ENCODE results near the gene TCF7L2.
"Not testable (repeated sequence)": the region's sequence is repeated elsewhere in the genome, so short reads cannot be mapped to it uniquely, and the experiment has no call there.

TCF7L2 gene

DNA sequence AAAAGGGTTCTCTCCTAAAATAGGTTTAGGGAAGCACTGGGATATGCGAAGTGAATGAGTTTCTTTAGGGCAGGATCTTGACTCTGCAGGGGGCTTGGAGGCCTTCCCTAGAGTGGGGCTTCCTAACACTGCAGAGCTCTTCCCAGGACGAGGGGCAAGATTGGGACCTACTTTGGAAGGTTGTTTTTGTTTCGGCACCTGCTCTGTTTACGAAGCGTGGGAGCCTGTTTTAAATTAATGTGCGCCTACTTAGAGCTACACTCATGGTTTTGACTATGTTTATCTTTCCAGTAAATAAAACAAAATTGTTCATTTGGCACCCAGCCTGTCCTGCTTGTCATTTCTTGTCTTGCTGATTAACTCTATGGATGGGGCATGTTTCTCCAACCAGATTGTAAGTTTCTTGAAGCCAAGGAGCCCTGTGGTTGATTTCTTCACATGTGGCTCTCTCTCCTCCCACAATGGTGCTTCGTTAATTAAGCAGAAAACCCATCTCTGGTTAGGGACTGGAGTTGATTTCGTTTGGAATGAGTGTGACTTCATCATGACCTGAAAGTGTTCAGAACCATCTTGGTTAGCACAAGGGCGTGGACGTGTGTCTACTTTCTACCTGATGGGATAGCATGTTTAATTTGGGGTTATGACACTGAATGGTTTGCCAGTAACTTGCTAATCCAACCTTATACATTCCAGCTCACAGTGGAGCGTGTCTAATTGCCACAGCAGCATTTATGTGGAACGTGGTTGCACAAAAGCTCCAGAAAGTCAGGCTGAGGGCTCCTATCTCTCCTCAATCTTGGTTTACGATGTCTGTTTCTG, 98.1 kb downstream of the TCF7L2 start:
- DNase-seq = no peak

DNA sequence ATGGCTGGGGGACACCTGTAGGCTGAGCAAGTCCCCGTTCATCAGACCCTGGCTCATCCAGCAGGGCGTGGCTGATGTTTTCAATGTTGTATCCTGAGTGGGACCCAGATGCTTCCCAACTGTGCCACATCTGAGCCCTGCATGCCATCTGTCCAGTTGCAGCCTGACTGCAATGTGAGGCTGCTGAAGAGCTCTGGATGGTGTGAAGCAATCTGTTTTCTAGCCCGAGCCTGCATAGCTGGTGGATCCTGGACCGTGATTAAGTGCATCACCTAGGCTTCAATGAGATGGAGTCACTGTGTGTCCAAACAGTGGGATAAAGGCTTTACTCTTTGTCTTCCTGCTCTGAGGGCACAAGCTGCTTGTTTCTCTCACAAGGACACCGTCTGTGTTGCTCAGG, 99.8 kb downstream of the TCF7L2 start:
- no peak for DNase-seq

DNA sequence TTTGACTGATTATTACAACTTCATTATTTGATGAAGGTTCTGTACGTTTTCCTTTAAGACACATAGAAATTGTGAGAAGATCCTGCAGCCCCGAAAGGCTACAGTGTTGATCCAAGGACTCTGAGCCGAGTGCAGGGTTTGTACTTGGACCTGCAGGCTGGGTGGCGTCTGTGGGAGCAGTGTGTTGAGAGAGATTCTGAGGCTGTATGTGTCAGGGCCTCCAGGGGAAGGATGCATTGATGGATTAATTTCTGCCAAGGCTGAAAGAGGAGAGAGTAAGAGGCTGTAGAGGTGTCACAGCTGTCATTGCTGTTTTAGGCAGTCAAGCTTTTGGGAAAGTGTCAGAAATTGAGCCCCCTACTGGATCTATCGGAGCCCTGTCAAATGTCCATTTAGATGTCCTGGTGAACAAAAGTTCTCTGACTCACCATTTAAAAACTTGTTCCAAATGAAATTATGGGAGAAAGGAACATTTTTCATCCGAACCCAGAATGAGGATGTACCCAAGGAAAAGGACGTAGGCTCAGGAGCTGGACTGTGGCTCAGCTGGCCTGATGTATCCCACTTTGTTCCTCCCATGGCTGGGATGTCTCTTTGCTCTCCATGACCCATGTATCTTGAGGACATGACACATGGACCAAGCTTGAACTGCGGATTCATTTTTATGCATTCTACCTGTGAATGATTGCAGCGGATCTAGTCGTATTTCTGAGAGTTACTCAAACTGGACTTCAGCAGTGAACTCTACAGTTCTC, 102.2 kb downstream of the TCF7L2 start:
- no peak for DNase-seq

DNA sequence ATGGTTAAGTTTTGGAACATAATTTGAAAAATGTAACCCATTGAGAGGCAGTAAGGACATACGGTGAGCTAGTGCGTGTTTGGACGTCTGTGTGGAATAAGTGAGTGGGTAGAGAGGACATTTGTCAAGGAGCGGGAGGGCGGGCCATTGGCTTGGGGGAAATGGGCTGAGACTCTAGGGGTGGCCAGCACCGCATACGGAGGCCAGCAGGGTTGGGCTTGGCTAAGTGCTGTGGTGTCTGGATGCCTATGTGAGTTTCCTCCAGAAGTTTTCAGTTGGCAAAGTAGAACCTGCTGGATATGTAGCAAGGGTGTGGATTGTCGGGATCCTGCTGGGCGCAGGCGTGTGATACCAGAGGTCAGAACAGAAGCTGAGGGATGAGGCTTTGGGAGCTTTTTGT, 103.0 kb downstream of the TCF7L2 start:
- DNase-seq = no peak

DNA sequence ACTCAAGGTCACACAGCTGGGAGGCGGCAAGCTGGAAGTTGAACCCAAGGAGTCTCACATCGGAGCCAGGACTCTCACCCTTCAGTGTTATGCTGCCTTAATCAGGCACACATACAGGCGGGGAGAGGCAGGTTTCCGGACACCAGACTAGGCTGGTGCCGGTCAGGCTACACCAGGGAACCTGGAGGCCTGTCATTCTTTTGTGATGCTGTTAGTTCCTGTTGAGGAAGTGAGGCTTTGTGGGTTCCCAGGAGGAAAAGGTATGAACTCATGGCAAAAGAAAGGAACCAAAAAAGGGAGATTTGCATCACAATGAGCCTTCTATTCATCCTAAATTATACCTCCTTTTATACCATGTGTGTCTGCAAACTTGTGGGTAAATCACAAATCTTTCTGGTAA, 103.8 kb downstream of the TCF7L2 start:
- no peak for DNase-seq

DNA sequence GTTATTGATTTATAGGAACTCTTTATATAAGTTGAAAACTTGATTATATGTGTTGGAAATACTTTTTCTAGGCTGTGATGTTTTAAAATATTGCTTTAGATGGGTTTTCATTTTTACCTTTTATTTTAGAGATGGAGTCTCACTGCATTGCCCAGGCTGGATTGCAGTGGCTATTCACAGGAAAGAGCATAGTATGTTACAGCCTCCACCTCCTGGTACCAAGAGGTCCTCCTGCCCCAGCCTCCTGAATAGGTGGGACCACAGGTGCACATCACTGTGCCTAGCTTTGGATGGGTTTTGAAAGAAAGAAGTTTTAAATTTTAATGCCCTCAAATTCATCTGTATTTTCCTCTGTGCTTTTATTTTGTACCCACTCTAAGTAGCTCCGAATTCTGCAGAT, 105.4 kb downstream of the TCF7L2 start:
- no peak for DNase-seq

DNA sequence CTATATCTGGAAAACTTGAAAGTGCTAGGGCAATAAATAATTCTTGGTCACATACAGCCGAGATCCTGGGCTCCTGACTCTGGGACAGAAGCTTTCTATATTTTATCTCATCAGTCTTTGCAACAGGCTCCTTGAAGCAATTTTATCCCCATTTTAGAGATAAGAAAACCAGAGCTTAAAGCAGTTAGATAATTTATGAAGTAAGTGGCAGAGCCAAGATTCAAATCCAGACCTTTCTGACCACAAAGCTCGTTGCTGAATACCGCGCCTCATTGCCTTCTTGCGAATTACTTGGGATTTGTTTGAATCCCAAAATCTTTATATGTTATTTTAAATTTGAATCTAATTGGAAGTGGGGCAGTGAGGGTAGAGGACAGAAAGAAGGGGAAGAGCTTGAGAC, 106.0 kb downstream of the TCF7L2 start:
- DNase-seq = no peak

DNA sequence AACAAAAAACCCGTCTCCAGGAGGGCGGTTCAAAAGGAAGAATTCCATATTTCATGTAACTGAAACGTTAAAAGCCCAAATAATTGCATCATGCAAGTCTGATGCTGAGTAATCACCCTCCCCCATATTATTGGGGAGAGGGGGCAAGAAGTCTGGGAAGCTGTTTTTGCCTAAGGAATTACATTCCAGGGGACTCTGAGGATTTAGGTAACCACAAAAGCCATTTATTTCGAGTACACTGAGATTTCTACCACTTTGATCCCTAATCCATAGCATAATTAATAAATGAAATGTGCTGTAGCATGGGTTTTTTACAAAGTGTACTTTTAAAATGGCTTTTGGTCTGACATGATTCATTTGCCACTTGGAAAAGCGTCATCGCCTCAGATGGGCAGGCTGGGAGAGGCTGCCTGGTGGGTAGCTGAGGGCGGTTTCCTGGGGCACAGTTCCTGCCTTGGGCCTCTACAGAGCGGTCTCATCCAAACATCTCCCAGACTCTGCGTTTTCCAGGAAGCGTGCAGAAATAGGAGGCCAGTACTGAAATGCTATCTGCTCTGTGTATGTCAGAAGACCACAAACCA, 106.5 kb downstream of the TCF7L2 start:
- DNase-seq = no peak

DNA sequence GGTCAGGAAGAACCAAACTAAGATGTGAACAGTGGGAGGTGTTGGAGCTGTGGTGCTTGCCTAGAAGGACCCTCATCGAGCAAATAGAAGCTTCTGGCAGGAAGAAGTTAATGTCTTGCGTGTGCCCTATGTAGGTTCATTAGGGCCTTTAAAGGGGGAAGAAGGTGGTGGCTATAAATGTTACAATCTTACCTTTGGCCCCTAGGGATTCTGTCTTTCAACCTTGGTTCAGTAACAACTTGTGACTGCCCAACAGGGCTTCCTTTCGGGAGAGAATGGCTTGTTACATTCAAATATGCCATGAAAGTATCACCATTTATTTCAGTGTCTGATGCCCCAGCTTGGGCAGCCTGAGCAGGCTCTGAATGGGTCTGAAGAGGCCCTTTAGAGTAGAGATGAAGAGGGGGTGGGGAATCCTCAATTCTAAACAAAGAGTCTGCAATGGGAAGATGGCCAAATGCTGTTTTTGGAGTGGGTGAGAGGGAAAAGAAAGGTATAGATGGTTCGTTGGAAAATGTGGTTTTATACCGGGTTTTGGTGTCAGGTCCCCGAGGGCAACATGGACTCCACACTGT, 108.0 kb downstream of the TCF7L2 start:
- peak; percentile 66 to 71 for DNase-seq

DNA sequence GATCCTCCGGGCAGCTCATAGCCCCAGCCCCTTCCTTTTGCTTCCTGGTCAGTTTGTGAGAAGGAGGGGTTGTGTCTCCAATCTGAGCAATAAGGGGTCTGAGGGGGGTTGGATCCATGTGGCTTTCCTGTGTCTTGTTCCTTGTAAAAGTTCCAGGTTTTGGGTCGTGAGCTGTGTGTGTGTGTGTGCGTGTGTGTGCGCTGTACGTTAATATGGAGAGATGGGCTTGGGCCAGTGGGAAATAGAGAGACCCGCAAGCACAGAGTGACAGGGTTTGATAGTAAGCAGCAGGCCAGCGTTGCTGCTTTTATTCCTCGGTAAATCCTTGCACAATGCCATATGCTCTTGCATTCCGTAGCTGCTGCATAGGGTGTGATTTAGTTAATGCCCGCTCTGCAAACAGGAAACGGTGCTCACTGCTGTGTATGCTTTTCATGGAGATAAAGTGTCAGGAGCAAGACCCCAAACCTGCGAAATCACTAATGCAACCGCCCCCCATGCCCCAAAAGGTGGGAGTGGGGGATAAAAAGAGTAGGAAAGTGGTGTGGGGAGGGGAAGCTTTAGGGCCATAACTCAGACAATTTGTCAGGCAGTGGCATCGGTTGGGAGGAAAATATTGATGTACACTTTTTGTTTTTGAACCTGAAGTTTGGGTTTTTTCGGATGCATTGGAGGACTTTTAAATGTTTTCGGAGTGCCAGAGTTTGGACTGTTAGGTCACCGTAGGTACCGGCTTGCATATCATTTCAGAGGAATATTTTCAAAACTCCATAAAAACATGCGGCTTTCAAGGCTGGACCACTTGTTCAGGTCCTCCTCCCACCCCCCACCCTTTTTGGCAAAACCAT, 108.7 kb downstream of the TCF7L2 start:
- DNase-seq = no peak

DNA sequence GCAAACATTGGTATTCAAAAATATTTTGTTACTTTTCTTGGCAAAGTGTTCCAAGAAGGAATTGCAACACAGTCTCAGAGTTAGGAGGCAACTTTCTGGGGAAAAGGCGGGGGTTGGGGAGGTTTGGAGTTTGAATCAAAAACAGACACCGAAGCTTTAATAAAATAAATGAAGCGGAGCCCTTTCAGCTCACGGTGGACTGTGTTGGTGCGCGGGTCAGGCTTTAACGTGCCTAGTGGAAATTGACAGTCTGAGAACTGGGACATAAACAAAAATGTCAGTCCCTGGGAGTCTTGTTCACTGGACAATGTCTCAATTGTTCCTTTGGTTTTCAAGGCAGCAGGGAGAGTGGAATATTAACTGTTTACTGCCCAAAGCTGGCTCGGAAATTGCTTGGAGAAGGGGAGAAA, 109.3 kb downstream of the TCF7L2 start:
- DNase-seq = no peak

DNA sequence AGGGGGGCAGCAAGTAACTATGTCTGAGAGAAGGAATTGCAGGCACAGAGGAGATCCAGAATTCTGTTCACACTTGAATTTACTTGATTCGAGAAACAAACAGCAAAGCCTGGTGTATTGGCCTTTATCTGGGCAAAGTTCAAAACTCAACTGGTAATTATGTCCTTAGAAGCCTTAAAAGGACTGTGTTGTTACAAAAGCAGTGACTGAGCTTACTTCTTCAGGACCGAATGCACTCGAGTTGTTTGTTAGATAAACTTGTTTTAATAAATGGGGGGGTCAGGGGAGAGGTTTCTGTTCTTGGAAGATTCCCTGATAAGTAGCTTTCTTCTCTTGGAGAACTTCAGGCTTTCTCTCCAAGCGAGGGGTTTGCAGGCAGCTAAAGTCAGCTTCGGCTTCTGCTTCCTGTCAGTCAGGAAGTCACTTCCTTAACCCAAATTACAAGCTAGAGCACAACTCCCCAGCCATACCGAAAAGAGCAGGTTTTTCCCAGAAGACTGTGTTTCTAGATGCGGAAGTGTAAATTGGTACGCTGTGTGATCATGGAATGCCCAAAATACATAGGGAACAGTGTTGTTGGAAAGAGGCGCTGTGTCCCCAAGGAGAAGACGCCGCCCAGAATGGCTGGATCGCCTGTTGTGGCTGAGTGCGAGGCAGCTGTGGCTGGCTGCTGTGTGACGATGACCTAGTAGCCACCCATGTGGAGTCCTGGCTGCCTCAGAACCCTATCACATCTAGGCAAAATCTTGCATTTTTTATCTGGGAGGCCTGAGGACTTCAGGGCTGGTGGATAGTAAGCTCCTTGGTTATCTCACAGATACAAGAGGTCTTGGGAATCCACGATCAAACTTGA, 110.4 kb downstream of the TCF7L2 start:
- no peak for DNase-seq

DNA sequence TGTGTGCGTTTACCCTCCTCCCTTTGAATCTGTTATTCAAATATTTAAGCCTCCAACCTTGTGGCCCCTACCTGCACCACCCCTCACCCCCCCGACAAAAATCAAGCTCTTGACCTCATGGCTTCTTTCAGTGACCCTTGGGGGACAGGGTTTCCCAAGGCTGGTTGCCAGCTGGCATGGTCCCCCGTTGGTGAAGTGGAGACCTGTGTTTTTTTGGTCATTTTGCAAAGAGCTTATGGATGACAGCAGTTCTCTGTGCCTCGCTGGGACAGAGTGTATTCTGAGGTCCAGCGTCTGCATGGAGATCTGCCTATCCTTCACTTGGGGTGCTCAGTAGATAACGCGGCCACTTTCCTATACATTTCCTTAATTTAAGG, 111.0 kb downstream of the TCF7L2 start:
- no peak for DNase-seq

DNA sequence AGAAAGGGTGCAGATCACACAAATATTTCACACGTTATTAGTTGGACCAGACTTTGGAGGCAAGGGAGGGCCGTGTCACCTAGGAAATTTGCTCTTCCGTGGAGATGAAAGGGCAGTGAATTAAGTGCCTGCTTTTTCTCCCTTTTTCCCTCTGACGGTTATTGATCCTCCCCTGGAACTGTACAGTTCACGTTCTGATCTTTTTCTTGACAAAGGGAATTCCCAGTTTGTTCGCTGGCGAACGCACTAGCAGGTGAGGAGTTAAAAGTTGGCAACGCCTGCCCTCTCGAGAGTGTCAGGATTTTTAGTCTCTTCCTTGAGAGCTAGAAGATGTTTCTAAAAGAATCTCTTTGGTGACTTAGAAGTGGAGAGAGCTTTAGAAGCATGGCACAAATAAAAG, 111.5 kb downstream of the TCF7L2 start:
- no peak for DNase-seq

DNA sequence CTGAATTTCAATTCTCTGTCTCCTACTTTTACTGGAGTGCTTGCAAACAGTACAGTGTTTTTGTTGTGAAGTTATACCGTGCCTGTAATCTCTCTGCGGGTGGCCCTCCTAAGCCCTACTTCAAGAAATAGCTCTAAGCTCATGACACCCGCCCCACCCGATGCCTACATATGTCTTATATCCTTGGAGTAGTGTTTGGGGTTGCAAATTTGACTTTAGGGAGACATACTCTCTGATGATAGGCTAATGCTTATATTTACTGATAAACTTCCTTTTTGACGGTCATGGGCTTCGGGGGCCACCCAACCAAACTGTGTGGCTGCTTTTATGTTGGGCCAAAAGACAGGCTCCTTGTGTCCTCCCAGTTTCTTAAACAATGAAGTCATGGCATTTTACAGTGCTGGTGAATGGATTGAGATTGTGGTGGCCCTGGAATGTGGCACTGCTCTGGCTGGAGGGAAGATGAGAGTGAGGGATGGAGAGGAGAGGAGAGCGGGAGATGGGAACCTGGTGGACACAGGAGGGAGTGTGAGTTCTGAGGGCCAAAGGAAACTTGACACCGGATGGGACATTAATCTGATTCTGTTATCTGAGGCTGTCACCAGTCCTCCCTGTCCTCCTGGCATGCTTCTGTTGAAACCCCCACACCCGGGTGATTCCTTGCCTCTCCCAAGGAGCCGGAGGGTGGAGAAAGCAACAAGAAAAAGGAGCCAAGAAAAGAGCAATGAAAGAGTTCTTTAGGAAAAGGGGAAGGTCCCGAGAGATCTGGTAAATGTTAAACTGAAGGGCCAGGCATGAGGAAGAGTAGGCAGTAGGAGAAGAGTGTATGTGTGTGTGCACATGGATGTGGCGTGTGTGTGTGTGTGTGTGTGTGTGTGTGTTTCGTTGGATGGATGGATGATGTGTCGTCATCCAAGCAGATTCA, 113.3 kb downstream of the TCF7L2 start:
- DNase-seq = no peak

DNA sequence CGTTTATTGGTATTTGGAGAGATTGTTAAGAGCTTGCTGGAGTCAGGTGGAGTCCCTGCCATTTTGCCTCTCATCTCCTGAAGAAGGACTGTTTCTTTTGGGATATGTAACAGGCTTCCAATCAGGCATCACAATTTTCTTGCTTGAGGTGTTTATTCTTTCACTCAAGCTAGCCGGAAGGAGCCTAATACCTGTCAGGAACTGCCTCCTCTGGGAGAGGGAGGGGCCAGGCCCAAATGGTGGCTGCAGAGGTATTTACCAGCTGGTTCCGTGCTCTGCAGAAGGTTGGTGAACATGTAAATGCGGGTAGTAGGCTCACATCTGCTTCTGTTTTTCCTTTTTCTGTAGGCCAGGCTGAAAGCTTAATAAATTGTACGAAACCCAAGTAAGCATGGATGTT, 114.0 kb downstream of the TCF7L2 start:
- DNase-seq = no peak

DNA sequence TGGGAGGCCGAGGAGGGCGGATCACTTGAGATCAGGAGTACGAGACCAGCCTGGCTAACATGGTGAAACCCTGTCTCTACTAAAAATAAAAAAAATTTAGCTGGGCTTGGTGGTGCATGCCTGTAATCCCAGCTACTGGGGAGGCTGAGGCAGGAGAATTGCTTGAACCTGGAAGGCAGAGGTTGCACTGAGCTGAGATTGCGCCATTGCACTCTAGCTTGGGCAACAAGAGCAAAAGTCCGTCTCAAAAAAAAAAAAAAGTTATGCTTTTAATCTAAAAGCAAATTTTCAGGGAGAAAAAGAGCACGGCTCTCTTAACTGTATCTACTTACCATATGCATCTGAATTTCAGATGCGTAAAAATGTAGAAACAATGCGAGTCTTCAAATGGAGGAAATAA, 116.1 kb downstream of the TCF7L2 start:
- not testable (repeated sequence) for DNase-seq

DNA sequence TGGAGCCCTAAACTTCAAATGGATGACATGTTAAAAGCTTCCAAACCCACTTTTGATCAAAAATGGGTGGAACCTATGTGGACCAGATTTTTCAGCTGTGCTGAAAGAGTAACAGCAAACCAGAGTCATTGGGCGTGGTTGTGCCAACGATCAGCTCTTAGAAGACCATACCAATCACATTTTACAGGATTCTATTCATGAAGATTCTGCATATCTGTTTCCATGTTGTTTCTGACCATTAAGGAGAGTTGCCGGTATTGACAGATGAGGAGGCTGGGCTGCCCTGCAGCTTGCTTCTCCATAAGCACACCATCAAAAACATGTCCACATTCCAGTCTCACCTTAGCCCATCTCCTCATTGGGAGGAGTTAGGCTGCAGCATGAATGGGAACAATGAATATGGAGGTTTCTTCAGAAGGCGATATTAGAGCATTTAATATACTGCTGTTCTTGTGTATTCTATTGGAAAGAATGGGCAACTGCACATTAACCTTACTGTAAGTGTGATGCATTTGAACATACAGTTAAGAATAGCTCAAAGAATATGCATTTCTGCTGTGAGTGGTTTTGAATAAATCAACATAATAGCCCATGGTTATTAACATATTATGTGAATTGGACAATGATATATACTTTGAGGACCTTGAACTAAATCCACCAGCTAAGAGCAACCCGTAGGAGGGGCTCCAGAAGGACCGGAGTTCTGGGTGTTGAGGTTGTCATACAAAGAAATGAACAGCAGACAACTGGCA, 116.7 kb downstream of the TCF7L2 start:
- DNase-seq = no peak

DNA sequence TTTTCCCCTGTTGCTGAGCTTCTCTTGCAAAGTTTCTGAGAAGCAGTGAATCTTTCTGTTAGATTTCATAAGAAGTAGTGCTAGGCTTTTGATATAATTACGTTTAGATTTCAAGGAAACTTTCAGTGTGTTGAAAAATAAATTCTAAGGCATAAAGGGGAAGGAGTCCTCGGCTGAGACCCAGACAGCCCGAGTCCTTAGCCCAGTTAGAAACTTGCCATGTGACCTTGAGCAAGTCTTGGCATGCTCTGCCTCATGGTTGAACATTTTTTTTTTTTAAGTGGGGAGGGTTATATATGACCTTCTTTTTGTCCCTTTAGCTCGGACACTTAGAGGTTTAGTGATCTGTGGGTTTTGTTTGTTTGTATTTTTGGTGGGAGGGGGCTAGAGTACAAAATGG, 117.5 kb downstream of the TCF7L2 start:
- DNase-seq = no peak
